Endodermal cell (in vitro differentiated cells): ENCODE data around the gene VSTM4. TPM values are rescaled to one million over a fixed set of nuclear protein-coding genes. Genes with fewer than 3 reads are reported as not detected.

Experiments
- DNase-seq: peaks from one replicate; pipeline ENCODE4 v3.0.0-alpha.2; 2017
- H3K27ac ChIP-seq: 2 replicates; pipeline ENCODE4 v1.5.1; 2013; ENCODE audit warnings: mild to moderate bottlenecking, low read depth, low read length, moderate library complexity
- H3K27me3 ChIP-seq: 2 replicates; pipeline ENCODE4 v1.6.1; 2013; ENCODE audit warnings: mild to moderate bottlenecking, low read length, moderate library complexity; ENCODE audit not compliant: insufficient read depth, control insufficient read depth, poor library complexity, severe bottlenecking
- H3K36me3 ChIP-seq: 2 replicates; pipeline ENCODE4 v1.7.0; 2013; ENCODE audit warnings: mild to moderate bottlenecking, low read length, moderate library complexity; ENCODE audit not compliant: control insufficient read depth, insufficient read depth
- H3K4me1 ChIP-seq: one replicate; pipeline ENCODE4 v1.7.0; 2013; ENCODE audit warnings: low read length; ENCODE audit not compliant: control insufficient read depth, insufficient read depth
- H3K4me3 ChIP-seq: 2 replicates; pipeline ENCODE4 v1.5.1; 2013; ENCODE audit warnings: mild to moderate bottlenecking, low read length, moderate library complexity
- H3K9ac ChIP-seq: 2 replicates; pipeline ENCODE4 v1.6.1; 2013; ENCODE audit warnings: mild to moderate bottlenecking, low read length, moderate library complexity; ENCODE audit not compliant: poor library complexity, severe bottlenecking; ENCODE audit errors: extremely low read depth
- H3K9me3 ChIP-seq: 2 replicates; pipeline ENCODE4 v1.6.1; 2013; ENCODE audit warnings: mild to moderate bottlenecking, low read length, moderate library complexity; ENCODE audit not compliant: control insufficient read depth
- H3K27ac Mint-ChIP-seq: 2 replicates; pipeline ENCODE4 v1.8.0; 2020; ENCODE audit warnings: mixed read lengths
- H3K27me3 Mint-ChIP-seq: 2 replicates; pipeline ENCODE4 v1.8.0; 2021; ENCODE audit warnings: mild to moderate bottlenecking, mixed read lengths; ENCODE audit not compliant: insufficient read depth
- H3K36me3 Mint-ChIP-seq: 2 replicates; pipeline ENCODE4 v1.8.0; 2020; ENCODE audit warnings: low read depth, mixed read lengths
- H3K4me1 Mint-ChIP-seq: 2 replicates; pipeline ENCODE4 v1.8.0; 2020; ENCODE audit warnings: mixed read lengths
- H3K4me3 Mint-ChIP-seq: 2 replicates; pipeline ENCODE4 v1.8.0; 2020; ENCODE audit warnings: mild to moderate bottlenecking, moderate library complexity, mixed read lengths
- H3K9me3 Mint-ChIP-seq: 2 replicates; pipeline ENCODE4 v1.8.0; 2020; ENCODE audit warnings: mild to moderate bottlenecking, mixed read lengths
- WGBS, 2 experiments: methylation state at CpG; one replicate each; pipeline versions ENCODE4 v1.1.5 to v1.1.7; 2013; ENCODE audit warnings: missing lambda C conversion rate in 2 of 2, mixed read lengths in 1 of 2; ENCODE audit not compliant: insufficient coverage in 1 of 2, insufficient read length in 1 of 2; 5-methylcytosine and 5-hydroxymethylcytosine counted together
- total RNA-seq, 2 donors: library from RNA; stranded (reverse); fragmentation: NEBNext Ultra II Directional in 1 of 2; extraction: Animal tissue kit (Norgen Biotek cat#: 25700) in 1 of 2; gene quantifications; 2 replicates in 1 of 2; 3 replicates in 1 of 2; pipeline ENCODE4 v1.2.1, GENCODE V29; 2021
- TF ChIP-seq, protein P1 (sequence below): fragments of 200-600 bp; sonication (generic); conservative IDR thresholded peaks from 2 replicates; pipeline ENCODE4 v1.5.0; 2021; ENCODE audit warnings: antibody characterized with exemption, mild to moderate bottlenecking

The VSTM4 gene
- total RNA-seq, 2 donors from 2014 or later, result 0.51 to 0.77 TPM

DNA sequence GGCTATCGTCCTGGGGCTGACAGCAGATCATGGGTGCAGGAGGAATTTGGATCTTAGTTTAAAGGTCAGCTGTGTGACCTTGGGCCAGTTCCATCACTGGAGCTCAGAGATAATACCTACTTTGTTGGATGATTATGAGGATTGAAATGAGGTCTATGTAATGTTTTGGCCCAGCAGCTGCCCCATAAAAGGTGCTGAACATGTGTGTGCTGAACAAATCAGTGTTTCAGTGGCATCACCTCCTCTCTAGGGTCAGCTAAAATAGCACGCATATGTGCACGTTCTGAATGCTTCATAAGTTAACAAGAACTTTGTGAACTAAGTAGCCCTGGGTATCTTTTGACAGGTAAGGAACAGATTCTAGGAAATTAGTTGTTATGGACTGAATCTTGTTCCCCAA is 90.8 kb downstream of the VSTM4 start:
- Mint-ChIP-seq H3K27ac (no peak overlapping the region), H3K9me3 (no peaks in the 10 kb centered on the region), H3K36me3 (no peaks in the 10 kb centered on the region), H3K4me1 (peaks cover 5% of the 10 kb centered on the region), H3K4me3 (no peak overlapping the region), H3K27me3 (no peaks in the 10 kb centered on the region)
- no peak overlapping the region for H3K9ac ChIP-seq
- H3K4me1 ChIP-seq, result no peaks in the 10 kb centered on the region
- WGBS, 2 experiments, result 91 to 94% methylated on average over 2 to 3 of the region's 3 CpGs
- H3K4me3 ChIP-seq, result no peak overlapping the region
- DNase-seq, result no peak
- no peak overlapping the region for H3K27ac ChIP-seq
- TF ChIP-seq, protein P1, sequence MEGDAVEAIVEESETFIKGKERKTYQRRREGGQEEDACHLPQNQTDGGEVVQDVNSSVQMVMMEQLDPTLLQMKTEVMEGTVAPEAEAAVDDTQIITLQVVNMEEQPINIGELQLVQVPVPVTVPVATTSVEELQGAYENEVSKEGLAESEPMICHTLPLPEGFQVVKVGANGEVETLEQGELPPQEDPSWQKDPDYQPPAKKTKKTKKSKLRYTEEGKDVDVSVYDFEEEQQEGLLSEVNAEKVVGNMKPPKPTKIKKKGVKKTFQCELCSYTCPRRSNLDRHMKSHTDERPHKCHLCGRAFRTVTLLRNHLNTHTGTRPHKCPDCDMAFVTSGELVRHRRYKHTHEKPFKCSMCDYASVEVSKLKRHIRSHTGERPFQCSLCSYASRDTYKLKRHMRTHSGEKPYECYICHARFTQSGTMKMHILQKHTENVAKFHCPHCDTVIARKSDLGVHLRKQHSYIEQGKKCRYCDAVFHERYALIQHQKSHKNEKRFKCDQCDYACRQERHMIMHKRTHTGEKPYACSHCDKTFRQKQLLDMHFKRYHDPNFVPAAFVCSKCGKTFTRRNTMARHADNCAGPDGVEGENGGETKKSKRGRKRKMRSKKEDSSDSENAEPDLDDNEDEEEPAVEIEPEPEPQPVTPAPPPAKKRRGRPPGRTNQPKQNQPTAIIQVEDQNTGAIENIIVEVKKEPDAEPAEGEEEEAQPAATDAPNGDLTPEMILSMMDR, result no peak
- no peaks in the 10 kb centered on the region for H3K27me3 ChIP-seq
- H3K36me3 ChIP-seq, result no peaks in the 10 kb centered on the region
- H3K9me3 ChIP-seq, result no peaks in the 10 kb centered on the region

DNA sequence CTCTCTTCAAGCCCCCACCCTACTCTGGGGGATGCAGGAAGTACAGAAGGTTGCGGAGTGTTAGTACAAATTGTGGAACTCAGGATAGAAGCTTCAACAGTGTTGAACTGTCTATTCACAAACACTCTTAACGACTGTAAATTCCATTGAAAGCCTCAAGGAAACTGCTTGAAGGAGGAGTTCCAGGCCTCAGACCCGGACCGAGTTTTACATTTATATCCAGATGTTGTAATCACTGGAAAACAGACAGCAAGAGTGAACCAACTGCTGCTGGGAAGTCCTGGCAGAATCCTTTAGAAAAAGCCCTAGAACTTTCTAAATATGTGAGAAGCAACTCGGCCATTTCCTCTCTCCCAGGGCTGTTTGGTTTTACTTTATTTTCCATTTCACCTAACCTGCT is 91.6 kb downstream of the VSTM4 start:
- Histone ChIP-seq H3K4me3 (no peak overlapping the region), H3K4me1 (no peaks in the 10 kb centered on the region), H3K9me3 (no peaks in the 10 kb centered on the region), H3K27ac (no peak overlapping the region), H3K27me3 (no peaks in the 10 kb centered on the region), H3K36me3 (no peaks in the 10 kb centered on the region), H3K9ac (no peak overlapping the region)
- WGBS, 2 experiments, result 69 to 82% methylated on average over 4 to 5 of the region's 5 CpGs
- Mint-ChIP-seq H3K27ac (no peak overlapping the region), H3K9me3 (no peaks in the 10 kb centered on the region), H3K4me1 (peaks cover 5% of the 10 kb centered on the region), H3K27me3 (no peaks in the 10 kb centered on the region), H3K36me3 (no peaks in the 10 kb centered on the region), H3K4me3 (no peak overlapping the region)
- DNase-seq, result no peak
- TF ChIP-seq, protein P1, result no peak

DNA sequence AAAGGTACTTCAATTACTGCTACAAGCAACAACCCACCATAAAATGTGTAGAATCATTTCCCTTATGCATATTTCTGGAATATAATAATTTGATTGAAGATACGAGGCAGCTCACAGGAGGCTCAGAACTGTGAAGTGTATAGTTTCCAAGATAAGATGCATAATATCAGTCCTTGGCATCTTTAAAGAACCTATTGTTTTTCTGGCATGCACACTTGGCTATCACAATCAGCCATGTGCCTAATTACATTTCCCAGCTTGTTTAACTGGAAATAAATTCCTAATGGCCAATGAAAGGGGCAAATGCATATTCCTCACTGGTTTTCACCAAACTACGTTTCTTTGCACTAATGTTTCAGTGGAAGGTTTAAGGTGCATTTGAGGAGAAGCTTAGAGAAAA is 92.3 kb downstream of the VSTM4 start:
- 98 to 100% methylated on average over 1 to 2 of the region's 2 CpGs for WGBS, 2 experiments
- no peaks in the 10 kb centered on the region for H3K9me3 ChIP-seq
- no peak overlapping the region for H3K27ac Mint-ChIP-seq
- H3K36me3 ChIP-seq, result no peaks in the 10 kb centered on the region
- no peak for DNase-seq
- no peak overlapping the region for H3K27ac ChIP-seq
- TF ChIP-seq, protein P1, result no peak
- H3K36me3 Mint-ChIP-seq, result no peaks in the 10 kb centered on the region
- H3K27me3 Mint-ChIP-seq, result no peaks in the 10 kb centered on the region
- peaks cover 5% of the 10 kb centered on the region for H3K4me1 Mint-ChIP-seq
- H3K4me1 ChIP-seq, result no peaks in the 10 kb centered on the region
- H3K9me3 Mint-ChIP-seq, result no peaks in the 10 kb centered on the region
- H3K4me3 ChIP-seq, result no peak overlapping the region
- H3K4me3 Mint-ChIP-seq, result no peak overlapping the region
- no peak overlapping the region for H3K9ac ChIP-seq
- H3K27me3 ChIP-seq, result no peaks in the 10 kb centered on the region
